GM23338 (cell line): ENCODE results near the gene NLRP7. TPM values are rescaled to one million over a fixed set of nuclear protein-coding genes. Genes with fewer than 3 reads are reported as not detected.

Experiments
- ATAC-seq: fragments of 200-7000 bp; cut with Tn5 transposase; 3 replicates; pipeline ENCODE4 v1.9.1; 2020
- DNase-seq: peaks from one replicate; pipeline ENCODE4 v3.0.0-alpha.2; 2015; ENCODE audit warnings: low spot score
- H2AFZ ChIP-seq: fragments of 200-600 bp; sonication (generic); 2 replicates; pipeline ENCODE4 v1.8.0; 2016; ENCODE audit warnings: antibody characterized with exemption, mild to moderate bottlenecking, moderate library complexity
- H3F3A ChIP-seq: fragments of 200-600 bp; sonication (generic); replicated peaks from 2 replicates; pipeline ENCODE4 v1.8.0; 2017; ENCODE audit warnings: antibody characterized with exemption, mixed run types, low read depth
- H3K27ac ChIP-seq: fragments of 200-600 bp; sonication (generic); 2 replicates; pipeline ENCODE4 v1.6.1; 2016; ENCODE audit warnings: low read depth
- H3K27me3 ChIP-seq: fragments of 200-600 bp; sonication (generic); 2 replicates; pipeline ENCODE4 v1.8.0; 2016; ENCODE audit warnings: mild to moderate bottlenecking, mixed run types, moderate library complexity; ENCODE audit not compliant: insufficient read depth
- H3K36me3 ChIP-seq: fragments of 200-600 bp; sonication (generic); 2 replicates; pipeline ENCODE4 v1.8.0; 2016; ENCODE audit warnings: mild to moderate bottlenecking; ENCODE audit not compliant: insufficient read depth
- H3K4me1 ChIP-seq: fragments of 200-600 bp; sonication (generic); 2 replicates; pipeline ENCODE4 v1.8.0; 2016; ENCODE audit warnings: mild to moderate bottlenecking, moderate library complexity; ENCODE audit not compliant: insufficient read depth
- H3K4me2 ChIP-seq: fragments of 200-600 bp; sonication (generic); 2 replicates; pipeline ENCODE4 v1.7.1; 2017; ENCODE audit warnings: mixed run types
- H3K4me3 ChIP-seq: fragments of 200-600 bp; sonication (generic); 2 replicates; pipeline ENCODE4 v1.6.1; 2016; ENCODE audit warnings: mixed run types
- H3K79me2 ChIP-seq: fragments of 200-600 bp; sonication (generic); replicated peaks from 2 replicates; pipeline ENCODE4 v1.8.0; 2017; ENCODE audit warnings: mild to moderate bottlenecking; ENCODE audit not compliant: insufficient read depth
- H3K9me2 ChIP-seq: fragments of 200-600 bp; sonication (generic); 2 replicates; pipeline ENCODE4 v1.8.0; 2017; ENCODE audit not compliant: insufficient read depth
- H4K20me1 ChIP-seq: fragments of 200-600 bp; sonication (generic); replicated peaks from 2 replicates; pipeline ENCODE4 v1.8.0; 2017; ENCODE audit warnings: mild to moderate bottlenecking; ENCODE audit not compliant: insufficient read depth
- H3K27ac Mint-ChIP-seq: 2 replicates; pipeline ENCODE4 v1.8.0; 2020; ENCODE audit warnings: inconsistent platforms, mild to moderate bottlenecking, moderate library complexity, mixed read lengths
- H3K27me3 Mint-ChIP-seq: 3 replicates; pipeline ENCODE4 v1.8.0; 2022; ENCODE audit warnings: low read depth, mild to moderate bottlenecking, moderate library complexity, mixed read lengths, inconsistent platforms; ENCODE audit not compliant: insufficient read depth, poor library complexity
- H3K36me3 Mint-ChIP-seq: 3 replicates; pipeline ENCODE4 v1.8.0; 2021; ENCODE audit warnings: low read depth, mild to moderate bottlenecking, inconsistent platforms, moderate library complexity, mixed read lengths
- H3K4me1 Mint-ChIP-seq: 3 replicates; pipeline ENCODE4 v1.8.0; 2020; ENCODE audit warnings: mild to moderate bottlenecking, inconsistent platforms, mixed read lengths
- H3K4me3 Mint-ChIP-seq: 3 replicates; pipeline ENCODE4 v1.8.0; 2021; ENCODE audit warnings: moderate library complexity, mild to moderate bottlenecking, inconsistent platforms, mixed read lengths
- H3K9me3 Mint-ChIP-seq: 3 replicates; pipeline ENCODE4 v1.8.0; 2020; ENCODE audit warnings: moderate library complexity, mild to moderate bottlenecking, inconsistent platforms, mixed read lengths
- CREB1 ChIP-seq: fragments of 250-450 bp; sonication (Bioruptor Pico); IDR thresholded peaks from 2 replicates; pipeline ENCODE4 v1.5.0; 2020; ENCODE audit warnings: low read depth, mild to moderate bottlenecking, moderate library complexity
- CTCF ChIP-seq, 2 experiments: fragments of 200-600 bp in 1 of 2; sonication (generic) in 1 of 2; conservative IDR thresholded peaks; 2 replicates each; pipeline versions ENCODE4 v1.5.1 to v1.6.1; 2016 to 2017; ENCODE audit warnings: antibody characterized with exemption in 2 of 2, low read depth in 2 of 2, mild to moderate bottlenecking in 2 of 2, moderate library complexity in 1 of 2
- ETS1 ChIP-seq: IDR thresholded peaks from 2 replicates; pipeline ENCODE4 v1.6.1; 2016; ENCODE audit warnings: antibody characterized with exemption
- JUNB ChIP-seq: IDR thresholded peaks from one replicate; pipeline ENCODE4 v1.6.1; 2016; ENCODE audit warnings: antibody characterized with exemption; ENCODE audit not compliant: unreplicated experiment
- NANOG ChIP-seq: IDR thresholded peaks from 2 replicates; pipeline ENCODE4 v1.6.1; 2016; ENCODE audit warnings: antibody characterized with exemption, borderline replicate concordance
- POLR2AphosphoS5 ChIP-seq: IDR thresholded peaks from 2 replicates; pipeline ENCODE4 v1.6.1; 2016; ENCODE audit warnings: antibody characterized with exemption, low read depth
- STAT1 ChIP-seq: IDR thresholded peaks from one replicate; pipeline ENCODE4 v1.6.1; 2016; ENCODE audit warnings: antibody characterized with exemption; ENCODE audit not compliant: unreplicated experiment
- ZNF114 ChIP-seq: fragments of 250-450 bp; sonication (Bioruptor Pico); IDR thresholded peaks from 2 replicates; pipeline ENCODE4 v1.5.0; 2020; ENCODE audit warnings: mild to moderate bottlenecking, moderate library complexity
- ZNF462 ChIP-seq: fragments of 250-450 bp; sonication (Bioruptor Pico); IDR thresholded peaks from 2 replicates; pipeline ENCODE4 v1.5.0; 2020; ENCODE audit warnings: mild to moderate bottlenecking, moderate library complexity
- polyA plus RNA-seq: library from polyadenylated mRNA; unstranded; fragments of >200 nt; fragmentation: Nextera tagmentation; extraction: Ambion mirVana; gene quantifications from 2 replicates; pipeline ENCODE4 v1.2.1, GENCODE V29; 2016
- total RNA-seq: library from RNA; depleted of rRNA; stranded (reverse); fragments of >200 nt; shearing (Covaris generic); gene quantifications from 2 replicates; pipeline ENCODE4 v1.2.3, GENCODE V29; 2014

The NLRP7 gene
- total and polyA plus RNA-seq, 2 experiments from 2014 or later: 1.2 to 2.2 TPM

- H3K4me1 ChIP-seq: peaks cover 7% of the 10 kb centered on the region
- peaks cover 45% of the 10 kb centered on the region for H3K9me3 Mint-ChIP-seq
- H3K27ac ChIP-seq: no peak overlapping the region
- H3K27me3 Mint-ChIP-seq: peaks cover 11% of the 10 kb centered on the region
- H3K4me3 Mint-ChIP-seq: no peak overlapping the region
- ATAC-seq (no peak), DNase-seq (no peak)
- no peaks in the 10 kb centered on the region; the same call in 1 of the 2 replicates for H3K27me3 ChIP-seq
- H3K79me2 ChIP-seq: no peaks in the 10 kb centered on the region
- TF ChIP-seq STAT1: no peak
- H3K27ac Mint-ChIP-seq: no peak overlapping the region
- no peaks in the 10 kb centered on the region for H3K4me1 Mint-ChIP-seq
- H3K36me3 ChIP-seq: no peaks in the 10 kb centered on the region
- H3K4me2 ChIP-seq: no peak overlapping the region
- H2AFZ ChIP-seq: no peak overlapping the region
- H3F3A ChIP-seq: no peaks in the 10 kb centered on the region
- no peaks in the 10 kb centered on the region for H4K20me1 ChIP-seq
- H3K36me3 Mint-ChIP-seq: no peaks in the 10 kb centered on the region
- H3K4me3 ChIP-seq: no peak overlapping the region
- H3K9me2 ChIP-seq: no peaks in the 10 kb centered on the region
Observed at GRCh38 chr19:54881884-54882283, 65.4 kb downstream of the NLRP7 start.

- no peak overlapping the region for H3K4me3 ChIP-seq
Observed at GRCh38 chr19:54877471-54877870, 69.9 kb downstream of the NLRP7 start.

GRCh38 chr19:54875506-54875905 is 71.8 kb downstream of the NLRP7 start:
- H3K36me3 ChIP-seq: no peaks in the 10 kb centered on the region
- peaks cover 74% of the 10 kb centered on the region for H3K9me3 Mint-ChIP-seq
- peaks cover 3% of the 10 kb centered on the region for H3K27me3 Mint-ChIP-seq
- H3K4me3 Mint-ChIP-seq: no peak overlapping the region
- DNase-seq (no peak), ATAC-seq (no peak)
- no peak overlapping the region for H3K4me2 ChIP-seq
- H3K4me1 Mint-ChIP-seq: no peaks in the 10 kb centered on the region
- no peaks in the 10 kb centered on the region for H3K9me2 ChIP-seq
- no peaks in the 10 kb centered on the region for H3K27me3 ChIP-seq
- 0 out of 3 replicates have a peak, but pooled peaks cover 8% of the 10 kb centered on the region for H3K36me3 Mint-ChIP-seq
- no peaks in the 10 kb centered on the region for H3K79me2 ChIP-seq
- peak overlapping the region; percentile 63; the same call in 1 of the 2 replicates for H2AFZ ChIP-seq
- no peaks in the 10 kb centered on the region; the same call in 1 of the 2 replicates for H3F3A ChIP-seq
- peaks cover 27% of the 10 kb centered on the region for H3K4me1 ChIP-seq
- H4K20me1 ChIP-seq: no peaks in the 10 kb centered on the region
- H3K27ac ChIP-seq: no peak overlapping the region
- H3K4me3 ChIP-seq: no peak overlapping the region
- H3K27ac Mint-ChIP-seq: no peak overlapping the region
- TF ChIP-seq ETS1 (no peak), ZNF462 (CRISPR knock-in tag) (no peak), CREB1 (CRISPR knock-in tag) (no peak), NANOG (no peak), STAT1 (no peak), CTCF (conservative IDR thresholded peaks at IDR 0.05; ENCODE audit: low read depth in 2 of 2) (no peak), POLR2AphosphoS5 (no peak), JUNB (no peak)

More at GRCh38 chr19:54877471-54877870, 69.9 kb downstream of the NLRP7 start:
- Mint-ChIP-seq H3K27ac (no peak overlapping the region), H3K4me1 (no peaks in the 10 kb centered on the region), H3K9me3 (peaks cover 62% of the 10 kb centered on the region), H3K27me3 (peaks cover 8% of the 10 kb centered on the region), H3K4me3 (no peak overlapping the region), H3K36me3 (0 out of 3 replicates have a peak, but pooled peaks cover 4% of the 10 kb centered on the region)
- no peaks in the 10 kb centered on the region for H3K79me2 ChIP-seq
- H3K4me2 ChIP-seq: no peak overlapping the region
- H3K36me3 ChIP-seq: no peaks in the 10 kb centered on the region
- no peaks in the 10 kb centered on the region for H3K9me2 ChIP-seq
- H4K20me1 ChIP-seq: no peaks in the 10 kb centered on the region
- ATAC-seq: no peak
- no peak for TF ChIP-seq ZNF114 (CRISPR knock-in tag)
- no peak for DNase-seq
- H3K27ac ChIP-seq: no peak overlapping the region
- no peaks in the 10 kb centered on the region; the same call in 1 of the 2 replicates for H3K27me3 ChIP-seq
- no peak overlapping the region for H2AFZ ChIP-seq
- H3F3A ChIP-seq: no peaks in the 10 kb centered on the region; the same call in 1 of the 2 replicates
- H3K4me1 ChIP-seq: peaks cover 14% of the 10 kb centered on the region
